Thoracic aorta (tissue), 2 donors: ENCODE measurements around the gene OR6P1. TPM values are rescaled to one million over a fixed set of nuclear protein-coding genes. Genes with fewer than 3 reads are reported as not detected.

Source experiments
- ATAC-seq: fragments of 150-250 bp; one replicate; pipeline ENCODE4 v1.8.0; 2017; ENCODE audit warnings: low read depth; ENCODE audit not compliant: insufficient number of reproducible peaks, low FRiP score
- DNase-seq: peaks from one replicate; pipeline ENCODE4 v3.0.0-alpha.2; 2020; ENCODE audit warnings: low spot score
- H3K27ac ChIP-seq, 2 donors: fragments of 200-600 bp; sonication (generic); 1 replicate in 1 of 2; 2 replicates in 1 of 2; pipeline ENCODE4 v1.5.1; 2016; ENCODE audit warnings: mild to moderate bottlenecking in 2 of 2, moderate library complexity in 2 of 2
- H3K27me3 ChIP-seq: fragments of 200-600 bp; sonication (generic); replicated peaks from 2 replicates; pipeline ENCODE4 v1.6.0; 2016; ENCODE audit warnings: mild to moderate bottlenecking; ENCODE audit not compliant: insufficient read depth
- H3K36me3 ChIP-seq: fragments of 200-600 bp; sonication (generic); one replicate; pipeline ENCODE4 v1.5.1; 2016
- H3K4me1 ChIP-seq, 2 donors: fragments of 200-600 bp; sonication (generic); 1 replicate in 1 of 2; 2 replicates in 1 of 2; pipeline versions ENCODE4 v1.5.1 to v1.6.0; 2016; ENCODE audit warnings: low read depth in 2 of 2, mild to moderate bottlenecking in 1 of 2; ENCODE audit not compliant: control insufficient read depth in 1 of 2
- H3K4me3 ChIP-seq: fragments of 200-600 bp; sonication (generic); 2 replicates; pipeline ENCODE4 v1.5.1; 2016; ENCODE audit warnings: mild to moderate bottlenecking
- H3K9me3 ChIP-seq: fragments of 200-600 bp; sonication (generic); 2 replicates; pipeline ENCODE4 v1.5.1; 2016
- total RNA-seq, 2 donors: library from RNA; depleted of rRNA; stranded (reverse); fragments of >200 nt; gene quantifications; one replicate each; pipeline versions ENCODE4 v1.1.0 to v1.2.3, GENCODE V29; 2016
- TF ChIP-seq, protein P1 (sequence below): fragments of 200-600 bp; sonication (generic); IDR thresholded peaks from one replicate; pipeline ENCODE4 v1.5.1; 2019; ENCODE audit warnings: antibody characterized with exemption

Gene OR6P1
- total RNA-seq, 2 donors from 2014 or later: not detected

DNA sequence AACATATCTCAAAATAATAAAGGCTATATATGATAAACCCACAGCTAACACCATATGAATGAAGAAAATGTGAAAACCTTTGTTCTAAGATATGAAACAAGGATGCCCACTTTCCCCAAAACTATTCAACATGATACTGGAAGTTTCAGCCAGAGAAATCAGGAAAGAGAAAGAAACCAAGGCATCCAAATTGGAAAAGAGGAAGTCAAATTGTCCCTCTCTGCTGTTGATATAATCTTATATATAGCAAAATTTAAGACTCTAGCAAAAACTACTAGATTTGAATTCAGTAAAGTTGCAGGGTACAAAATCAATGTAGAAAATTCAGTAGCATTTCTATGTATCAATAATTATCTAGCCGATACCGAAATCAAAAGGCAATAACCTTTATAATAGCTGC lies 30.4 kb upstream of the OR6P1 start:
- ATAC-seq: no peak
- no peak overlapping the region for H3K4me3 ChIP-seq
- TF ChIP-seq, protein P1, sequence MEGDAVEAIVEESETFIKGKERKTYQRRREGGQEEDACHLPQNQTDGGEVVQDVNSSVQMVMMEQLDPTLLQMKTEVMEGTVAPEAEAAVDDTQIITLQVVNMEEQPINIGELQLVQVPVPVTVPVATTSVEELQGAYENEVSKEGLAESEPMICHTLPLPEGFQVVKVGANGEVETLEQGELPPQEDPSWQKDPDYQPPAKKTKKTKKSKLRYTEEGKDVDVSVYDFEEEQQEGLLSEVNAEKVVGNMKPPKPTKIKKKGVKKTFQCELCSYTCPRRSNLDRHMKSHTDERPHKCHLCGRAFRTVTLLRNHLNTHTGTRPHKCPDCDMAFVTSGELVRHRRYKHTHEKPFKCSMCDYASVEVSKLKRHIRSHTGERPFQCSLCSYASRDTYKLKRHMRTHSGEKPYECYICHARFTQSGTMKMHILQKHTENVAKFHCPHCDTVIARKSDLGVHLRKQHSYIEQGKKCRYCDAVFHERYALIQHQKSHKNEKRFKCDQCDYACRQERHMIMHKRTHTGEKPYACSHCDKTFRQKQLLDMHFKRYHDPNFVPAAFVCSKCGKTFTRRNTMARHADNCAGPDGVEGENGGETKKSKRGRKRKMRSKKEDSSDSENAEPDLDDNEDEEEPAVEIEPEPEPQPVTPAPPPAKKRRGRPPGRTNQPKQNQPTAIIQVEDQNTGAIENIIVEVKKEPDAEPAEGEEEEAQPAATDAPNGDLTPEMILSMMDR: no peak
- no peaks in the 10 kb centered on the region for H3K36me3 ChIP-seq
- H3K4me1 ChIP-seq: no peaks in the 10 kb centered on the region
- no peaks in the 10 kb centered on the region for H3K9me3 ChIP-seq
- no peak for DNase-seq
- no peak overlapping the region for H3K27ac ChIP-seq
- no peaks in the 10 kb centered on the region for H3K27me3 ChIP-seq

DNA sequence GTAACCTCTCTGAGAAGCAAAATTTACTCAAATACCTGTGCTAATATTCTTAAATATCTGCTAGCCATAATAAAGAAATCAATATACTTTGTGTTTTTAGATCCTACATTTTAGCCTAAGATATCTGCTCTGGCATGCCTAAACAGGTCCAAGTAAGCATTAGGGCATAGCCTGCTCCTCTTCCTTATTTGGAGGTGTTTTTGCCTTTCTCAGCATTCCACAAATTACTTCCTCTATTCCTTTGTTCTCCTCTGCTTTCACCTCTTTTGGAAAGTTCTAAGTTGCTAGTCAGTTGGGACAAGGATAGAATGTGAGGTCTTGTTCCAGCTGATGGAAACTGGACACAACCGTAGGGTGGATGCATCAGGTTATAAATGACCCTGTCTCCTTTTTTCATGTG lies 16.6 kb upstream of the OR6P1 start:
- Histone ChIP-seq H3K36me3 (no peaks in the 10 kb centered on the region), H3K4me3 (no peak overlapping the region), H3K4me1 (no peaks in the 10 kb centered on the region), H3K9me3 (no peaks in the 10 kb centered on the region), H3K27ac (no peak overlapping the region), H3K27me3 (no peaks in the 10 kb centered on the region)
- DNase-seq (no peak), ATAC-seq (no peak)
- TF ChIP-seq, protein P1: no peak

DNA sequence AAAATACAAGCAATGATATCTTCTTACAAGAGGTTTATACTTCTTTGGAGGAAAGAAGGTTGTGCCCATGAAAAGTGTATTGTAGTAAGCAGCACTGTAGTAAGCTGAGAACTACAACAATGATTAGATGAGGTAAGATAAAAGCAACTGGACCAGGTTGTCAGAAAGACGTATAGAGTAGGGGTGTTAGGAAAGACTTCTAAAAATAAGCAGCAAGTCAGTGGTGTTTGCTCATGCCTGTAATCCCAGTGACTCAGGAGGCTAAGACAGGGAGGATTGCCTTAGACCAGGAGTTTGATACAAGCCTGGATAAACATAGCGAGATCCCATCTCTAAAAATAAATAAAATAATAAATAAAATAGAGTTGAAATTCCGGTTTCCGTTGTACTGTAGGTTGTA lies 13.6 kb upstream of the OR6P1 start:
- Histone ChIP-seq H3K4me3 (no peak overlapping the region), H3K27me3 (no peaks in the 10 kb centered on the region), H3K4me1 (no peaks in the 10 kb centered on the region), H3K36me3 (no peaks in the 10 kb centered on the region), H3K27ac (no peak overlapping the region), H3K9me3 (no peaks in the 10 kb centered on the region)
- ATAC-seq: no peak
- no peak for DNase-seq
- TF ChIP-seq, protein P1: no peak

DNA sequence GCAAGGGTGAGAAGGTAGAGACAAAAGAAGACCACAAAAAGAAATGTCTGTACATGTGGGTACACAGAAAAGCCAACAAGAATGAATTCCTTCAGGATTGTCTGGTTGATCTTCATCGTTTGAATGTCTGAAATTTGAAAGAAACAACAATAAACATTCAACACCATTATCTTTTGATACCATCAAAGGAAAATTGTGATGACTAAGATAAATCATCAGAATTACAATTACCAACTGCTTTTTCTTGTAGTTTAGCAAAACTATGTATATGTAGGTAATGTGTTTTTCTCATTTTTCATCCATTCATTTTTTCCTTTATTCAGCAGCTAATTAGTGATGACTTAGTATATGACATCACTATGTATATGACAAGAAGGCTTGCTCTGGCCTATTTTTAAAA lies 9.4 kb upstream of the OR6P1 start, which contains the start of gene OR10X1:
TSS of gene OR10X1 (minus strand) at position 167 of the 400 bp plus-strand sequence. CDS start at position 167, 0 bp downstream.
- H3K27ac ChIP-seq: no peak within 1 kb of the TSS
- no peak for DNase-seq
- H3K27me3 ChIP-seq: no peaks in the 10 kb centered on the region
- no peaks in the 10 kb centered on the region for H3K4me1 ChIP-seq
- ATAC-seq: no peak
- H3K9me3 ChIP-seq: no peaks in the 10 kb centered on the region
- no peak within 1 kb of the TSS for H3K4me3 ChIP-seq
- TF ChIP-seq, protein P1: no peak
- no peaks in the 10 kb centered on the region for H3K36me3 ChIP-seq

DNA sequence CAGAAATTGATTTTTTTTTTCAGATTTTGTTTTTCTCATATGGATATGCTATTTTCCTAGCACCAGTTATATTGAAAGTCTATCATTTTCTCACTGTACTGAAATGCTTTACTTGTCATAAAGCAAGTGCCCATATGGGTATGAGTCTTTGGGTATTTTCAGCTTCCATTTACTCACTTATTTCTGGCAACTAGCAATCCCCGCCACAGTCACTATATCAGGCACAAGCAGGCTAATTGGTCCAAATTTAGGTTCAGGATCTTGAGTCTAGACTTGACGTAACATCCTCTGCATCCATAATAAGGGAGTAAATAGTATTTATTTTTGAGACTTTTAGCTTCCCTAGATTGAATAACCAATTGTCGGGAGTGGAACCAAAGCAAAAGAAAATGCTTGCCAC lies 7.2 kb upstream of the OR6P1 start:
- Histone ChIP-seq H3K9me3 (no peaks in the 10 kb centered on the region), H3K27ac (no peak overlapping the region), H3K4me1 (no peaks in the 10 kb centered on the region), H3K27me3 (no peaks in the 10 kb centered on the region), H3K36me3 (no peaks in the 10 kb centered on the region), H3K4me3 (no peak overlapping the region)
- TF ChIP-seq, protein P1: no peak
- no peak for DNase-seq
- ATAC-seq: no peak
